Aorta (tissue), 5 donors: ENCODE data around the gene SNX32. TPM values are rescaled to one million over a fixed set of nuclear protein-coding genes. Genes with fewer than 3 reads are reported as not detected.

Source experiments
- ATAC-seq: fragments of 200-7000 bp; cut with Tn5 transposase; one replicate; pipeline ENCODE4 v1.9.1; 2022; ENCODE audit warnings: moderate library complexity; ENCODE audit not compliant: low FRiP score
- DNase-seq, 2 donors: peaks; one replicate each; pipeline ENCODE4 v3.0.0-alpha.2; 2020
- H3K27ac ChIP-seq, 2 donors: one replicate each; pipeline ENCODE4 v1.5.1; 2013; ENCODE audit warnings: low read length in 2 of 2, mild to moderate bottlenecking in 2 of 2, moderate library complexity in 2 of 2, control low read depth in 1 of 2, inconsistent platforms in 1 of 2, low read depth in 1 of 2
- H3K27me3 ChIP-seq, 2 donors: one replicate each; pipeline ENCODE4 v1.6.1; 2013; ENCODE audit warnings: control low read depth in 1 of 2, low read length in 1 of 2, mild to moderate bottlenecking in 1 of 2, moderate library complexity in 1 of 2; ENCODE audit not compliant: insufficient read depth in 2 of 2, control insufficient read depth in 1 of 2
- H3K36me3 ChIP-seq, 2 donors: one replicate each; pipeline ENCODE4 v1.6.1; 2013; ENCODE audit warnings: control low read depth in 1 of 2, low read length in 1 of 2, mild to moderate bottlenecking in 1 of 2; ENCODE audit not compliant: insufficient read depth in 2 of 2, control insufficient read depth in 1 of 2
- H3K4me1 ChIP-seq, 2 donors: one replicate each; pipeline ENCODE4 v1.6.1; 2013; ENCODE audit warnings: low read length in 2 of 2, control low read depth in 1 of 2, mild to moderate bottlenecking in 1 of 2, moderate library complexity in 1 of 2; ENCODE audit not compliant: insufficient read depth in 2 of 2, control insufficient read depth in 1 of 2
- H3K4me3 ChIP-seq, 2 donors: one replicate each; pipeline ENCODE4 v1.5.1; 2013; ENCODE audit warnings: low read length in 2 of 2, control low read depth in 1 of 2, mild to moderate bottlenecking in 1 of 2
- H3K9me3 ChIP-seq: one replicate; pipeline ENCODE4 v1.6.1; 2013; ENCODE audit warnings: mild to moderate bottlenecking, low read length; ENCODE audit not compliant: control insufficient read depth
- WGBS, 2 donors: extraction: QIAGEN DNeasy Blood & Tissue Kit; methylation state at CpG; one replicate each; pipeline ENCODE4 v1.1.7; 2013; 5-methylcytosine and 5-hydroxymethylcytosine counted together
- intact Hi-C, 2 donors: fragments of 100-400 bp; cut with DNase I; formaldehyde crosslinking; loops; one replicate each; pipeline versions ENCODE4 v1.14.2 to v1.15.0; 2022
- polyA plus RNA-seq, 2 donors: library from polyadenylated mRNA; stranded (reverse); fragments of 200-250 nt; gene quantifications; one replicate each; pipeline ENCODE4 v1.2.3, GENCODE V29; 2013
- total RNA-seq, 2 donors: library from RNA; stranded (reverse); fragmentation: NEBNext Ultra II Directional; extraction: Animal tissue kit (Norgen Biotek cat#: 25700); gene quantifications; one replicate each; pipeline ENCODE4 v1.2.1, GENCODE V29; 2021
- donor health status: healthy with polysubstance abuse.
- donor health status: Bipolar disorder and iron deficiency.
- donor health status: DM: no; HTN: no; CAD: no.
- donor health status: DM: no; HTN: no; CAD: no.
- donor health status: DM: yes; HTN: yes; CAD: no.

Gene SNX32
- total and polyA plus RNA-seq, 4 donors = 0.39 to 2.4 (median 1.2) TPM; not detected in 1

GRCh38 chr11:65867284-65868071, 33.7 kb downstream of the SNX32 start:
- Histone ChIP-seq H3K4me1 (no peaks in the 10 kb centered on the region), H3K36me3 (peaks cover 0 to 8% of the 10 kb centered on the region in 2 donors), H3K27ac (no peak overlapping the region), H3K9me3 (no peaks in the 10 kb centered on the region), H3K4me3 (no peak overlapping the region), H3K27me3 (no peaks in the 10 kb centered on the region)
- 52 to 55% methylated on average over 29 of the region's 29 CpGs for WGBS, 2 donors
- DNase-seq (peak in 1 of 2 donors; percentile 77), ATAC-seq (no peak)
- intact Hi-C loops = loop anchor here in 1 of 2 donors (5.0 kb wide), 1 partner anchor 100 kb away; no protein-coding TSS in a partner anchor

- Histone ChIP-seq H3K4me3 (no peak overlapping the region), H3K27me3 (no peaks in the 10 kb centered on the region), H3K9me3 (no peaks in the 10 kb centered on the region), H3K4me1 (no peaks in the 10 kb centered on the region), H3K36me3 (peaks cover 0 to 8% of the 10 kb centered on the region in 2 donors), H3K27ac (no peak overlapping the region)
- DNase-seq (peak; percentile 52 to 78), ATAC-seq (no peak)
- WGBS, 2 donors = 75 to 79% methylated on average over 19 of the region's 19 CpGs
- intact Hi-C loops = loop anchor here in 1 of 2 donors (5.0 kb wide), 1 partner anchor 99 kb away; no protein-coding TSS in a partner anchor
Observed at GRCh38 chr11:65868076-65868667, 34.4 kb downstream of the SNX32 start.

GRCh38 chr11:65868907-65869306, 35.1 kb downstream of the SNX32 start:
- 80 to 88% methylated on average over 3 of the region's 3 CpGs for WGBS, 2 donors
- Histone ChIP-seq H3K4me1 (no peaks in the 10 kb centered on the region), H3K27ac (no peak overlapping the region), H3K36me3 (peaks cover 0 to 6% of the 10 kb centered on the region in 2 donors), H3K4me3 (no peak overlapping the region), H3K9me3 (no peaks in the 10 kb centered on the region), H3K27me3 (no peaks in the 10 kb centered on the region)
- peak in 1 of 2 donors; percentile 51 for DNase-seq
- intact Hi-C loops = loop anchor here in 1 of 2 donors (5.0 kb wide), 1 partner anchor 98 kb away; no protein-coding TSS in a partner anchor
- no peak for ATAC-seq

- no peaks in the 10 kb centered on the region for H3K9me3 ChIP-seq
- no peak overlapping the region for H3K4me3 ChIP-seq
- WGBS, 2 donors = 81 to 84% methylated on average over 22 to 24 of the region's 24 CpGs
- no peaks in the 10 kb centered on the region for H3K27me3 ChIP-seq
- ATAC-seq = no peak
- no peaks in the 10 kb centered on the region for H3K4me1 ChIP-seq
- peak in 1 of 2 donors; percentile 48 for DNase-seq
- H3K27ac ChIP-seq = no peak overlapping the region
- intact Hi-C loops = loop anchor here in 1 of 2 donors (5.0 kb wide), 1 partner anchor 98 kb away; no protein-coding TSS in a partner anchor
- H3K36me3 ChIP-seq = peaks cover 0 to 5% of the 10 kb centered on the region in 2 donors
Observed at GRCh38 chr11:65869643-65870306, 36.0 kb downstream of the SNX32 start.

- H3K36me3 ChIP-seq = peaks cover 0 to under 1% of the 10 kb centered on the region in 2 donors
- 85 to 89% methylated on average over 11 of the region's 11 CpGs for WGBS, 2 donors
- H3K9me3 ChIP-seq = no peaks in the 10 kb centered on the region
- no peak overlapping the region for H3K27ac ChIP-seq
- intact Hi-C loops = no loop called here
- ATAC-seq = no peak
- no peak overlapping the region for H3K4me3 ChIP-seq
- no peaks in the 10 kb centered on the region for H3K4me1 ChIP-seq
- no peaks in the 10 kb centered on the region for H3K27me3 ChIP-seq
- DNase-seq = peak in 1 of 2 donors; percentile 44
Observed at GRCh38 chr11:65870307-65870658, 36.5 kb downstream of the SNX32 start.

- H3K4me1 ChIP-seq = no peaks in the 10 kb centered on the region
- DNase-seq = peak in 1 of 2 donors; percentile 51
- H3K4me3 ChIP-seq = no peak overlapping the region
- intact Hi-C loops = no loop called here
- 64 to 66% methylated on average over 24 of the region's 24 CpGs for WGBS, 2 donors
- H3K36me3 ChIP-seq = no peaks in the 10 kb centered on the region
- no peaks in the 10 kb centered on the region for H3K27me3 ChIP-seq
- no peaks in the 10 kb centered on the region for H3K9me3 ChIP-seq
- H3K27ac ChIP-seq = peak overlapping the region; percentile 6 to 90
- ATAC-seq = no peak
Observed at GRCh38 chr11:65870706-65871681, 37.2 kb downstream of the SNX32 start.

- Histone ChIP-seq H3K27ac (peak overlapping the region; percentile 6 to 90), H3K4me1 (no peaks in the 10 kb centered on the region), H3K27me3 (no peaks in the 10 kb centered on the region), H3K4me3 (peak overlapping the region; percentile 70 to 78), H3K36me3 (no peaks in the 10 kb centered on the region), H3K9me3 (no peaks in the 10 kb centered on the region)
- ATAC-seq (peak; percentile 1), DNase-seq (peak in 1 of 2 donors; percentile 51)
- intact Hi-C loops = no loop called here
- 4 to 6% methylated on average over 26 of the region's 26 CpGs for WGBS, 2 donors
Observed at GRCh38 chr11:65871811-65872548, 38.2 kb downstream of the SNX32 start.
